HEK293 (cell line): ENCODE measurements around the gene PPP6R1.

Experiments
- TCF7L2 ChIP-seq: IDR thresholded peaks from 2 replicates; pipeline ENCODE4 v1.6.1; 2011; ENCODE audit warnings: low read depth, mild to moderate bottlenecking, inconsistent platforms, low read length, moderate library complexity, borderline replicate concordance
- TF ChIP-seq, protein P1 (sequence below): fragments of 450-650 bp; formaldehyde crosslinking; IDR thresholded peaks from 2 replicates; pipeline ENCODE4 v1.5.1; 2016; ENCODE audit warnings: missing biosample characterization, missing genetic modification characterization

GRCh38 chr19:55279340-55279739, 20.5 kb upstream of the PPP6R1 start:
- no peak for TF ChIP-seq TCF7L2
- TF ChIP-seq, protein P1, sequence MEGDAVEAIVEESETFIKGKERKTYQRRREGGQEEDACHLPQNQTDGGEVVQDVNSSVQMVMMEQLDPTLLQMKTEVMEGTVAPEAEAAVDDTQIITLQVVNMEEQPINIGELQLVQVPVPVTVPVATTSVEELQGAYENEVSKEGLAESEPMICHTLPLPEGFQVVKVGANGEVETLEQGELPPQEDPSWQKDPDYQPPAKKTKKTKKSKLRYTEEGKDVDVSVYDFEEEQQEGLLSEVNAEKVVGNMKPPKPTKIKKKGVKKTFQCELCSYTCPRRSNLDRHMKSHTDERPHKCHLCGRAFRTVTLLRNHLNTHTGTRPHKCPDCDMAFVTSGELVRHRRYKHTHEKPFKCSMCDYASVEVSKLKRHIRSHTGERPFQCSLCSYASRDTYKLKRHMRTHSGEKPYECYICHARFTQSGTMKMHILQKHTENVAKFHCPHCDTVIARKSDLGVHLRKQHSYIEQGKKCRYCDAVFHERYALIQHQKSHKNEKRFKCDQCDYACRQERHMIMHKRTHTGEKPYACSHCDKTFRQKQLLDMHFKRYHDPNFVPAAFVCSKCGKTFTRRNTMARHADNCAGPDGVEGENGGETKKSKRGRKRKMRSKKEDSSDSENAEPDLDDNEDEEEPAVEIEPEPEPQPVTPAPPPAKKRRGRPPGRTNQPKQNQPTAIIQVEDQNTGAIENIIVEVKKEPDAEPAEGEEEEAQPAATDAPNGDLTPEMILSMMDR (tag by site-specific recombination) = no peak
